ENCODE results near the gene TRIM47. TPM values are rescaled to one million over a fixed set of nuclear protein-coding genes. Genes with fewer than 3 reads are reported as not detected.
"Not testable (repeated sequence)": the region's sequence is repeated elsewhere in the genome, so short reads cannot be mapped to it uniquely, and the experiment has no call there.

Gene TRIM47
- total and polyA plus RNA-seq, 2 experiments from 2014 or later: 7.2 to 9.9 TPM

DNA sequence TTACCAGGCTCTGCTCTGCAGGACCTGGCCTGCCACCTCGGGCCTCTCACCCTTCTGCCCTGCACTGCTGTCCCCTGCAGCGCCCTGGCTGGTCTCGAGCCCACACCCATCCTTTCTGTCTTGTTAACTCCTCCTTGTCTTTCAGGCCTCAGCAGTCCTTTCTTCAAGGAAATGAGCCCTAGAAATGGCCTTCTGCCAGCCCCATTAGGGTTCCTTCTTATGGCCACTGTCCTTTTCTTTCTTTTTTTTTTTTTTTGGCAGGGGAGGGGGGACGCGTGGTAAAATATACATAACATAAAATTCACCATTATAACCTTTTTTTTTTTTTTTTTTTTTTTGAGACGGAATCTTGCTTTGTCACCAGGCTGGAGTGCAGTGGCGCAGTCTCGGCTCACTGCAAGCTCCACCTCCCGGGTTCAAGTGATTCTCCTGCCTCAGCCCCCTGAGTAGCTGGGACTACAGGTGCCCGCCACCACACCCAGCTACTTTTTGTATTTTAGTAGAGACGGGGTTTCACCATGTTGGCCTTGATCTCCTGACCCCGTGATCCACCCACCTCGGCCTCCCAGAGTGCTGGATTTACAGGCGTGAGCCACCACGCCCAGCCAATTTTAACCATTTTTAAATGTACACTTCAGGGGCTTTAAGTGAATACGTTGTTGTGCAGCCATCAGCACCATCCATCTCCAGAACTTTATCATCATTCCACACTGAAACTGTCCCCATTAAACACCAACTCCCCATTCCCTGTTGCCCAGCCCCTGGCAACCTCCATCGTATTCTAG lies 12.8 kb downstream of the TRIM47 start:
- not testable (repeated sequence) for H3K36me3 ChIP-seq (ENCODE audit: insufficient read depth); H3K27me3 ChIP-seq (ENCODE audit: insufficient read depth); H3K4me3 ChIP-seq; DNase-seq (ENCODE audit: low spot score); H3K4me3 Mint-ChIP-seq; H3K9me3 Mint-ChIP-seq; H3K79me2 ChIP-seq (replicated peaks; ENCODE audit: insufficient read depth); H4K20me1 ChIP-seq (replicated peaks; ENCODE audit: insufficient read depth); H3K4me1 ChIP-seq (ENCODE audit: insufficient read depth); H3K27ac Mint-ChIP-seq; H3K9me2 ChIP-seq (ENCODE audit: insufficient read depth); H3K36me3 Mint-ChIP-seq (ENCODE audit: low read depth); H3K4me2 ChIP-seq
- Mint-ChIP-seq H3K4me1 (peaks cover 18% of the 10 kb centered on the region), H3K27me3 (ENCODE audit: insufficient read depth, low read depth, poor library complexity) (peaks cover 17% of the 10 kb centered on the region)
- H3F3A ChIP-seq (replicated peaks; ENCODE audit: low read depth): 0 out of 2 replicates have a peak, but pooled peaks cover 12% of the 10 kb centered on the region
- 0 out of 2 replicates have a peak overlapping the region, but pooled peaks have one; percentile 53 for H3K27ac ChIP-seq (ENCODE audit: low read depth)
- H2AFZ ChIP-seq: peak overlapping the region; percentile 61; the same call in 1 of the 2 replicates
- peak; percentile 13 for ATAC-seq

DNA sequence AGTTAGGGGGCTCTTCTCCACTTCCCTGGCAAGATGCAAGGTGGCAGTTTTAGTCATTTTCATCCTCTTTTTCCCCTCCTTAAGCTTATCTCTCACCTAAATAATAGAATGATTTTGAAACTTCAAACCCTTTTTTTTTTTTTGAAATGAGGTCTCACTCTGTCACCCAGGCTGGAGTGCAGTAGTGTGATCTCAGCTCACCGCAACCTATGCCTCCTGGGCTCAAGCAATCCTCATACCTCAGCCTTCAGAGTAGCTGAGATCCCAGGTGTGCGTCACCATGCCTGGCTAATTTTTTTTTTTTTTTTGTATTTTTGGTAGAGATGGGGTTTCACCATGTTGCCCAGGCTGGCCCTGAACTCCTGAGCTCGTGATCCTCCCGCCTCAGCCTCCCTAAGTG lies 13.5 kb downstream of the TRIM47 start:
- H3K9me3 Mint-ChIP-seq; DNase-seq (ENCODE audit: low spot score); H3K4me2 ChIP-seq; H3K79me2 ChIP-seq (replicated peaks; ENCODE audit: insufficient read depth); H3K4me3 Mint-ChIP-seq; H4K20me1 ChIP-seq (replicated peaks; ENCODE audit: insufficient read depth); H3K27me3 ChIP-seq (ENCODE audit: insufficient read depth); H3K27ac Mint-ChIP-seq; H3K4me3 ChIP-seq; H3K36me3 ChIP-seq (ENCODE audit: insufficient read depth); H3K4me1 ChIP-seq (ENCODE audit: insufficient read depth); H3K36me3 Mint-ChIP-seq (ENCODE audit: low read depth); H3K9me2 ChIP-seq (ENCODE audit: insufficient read depth): not testable (repeated sequence)
- Mint-ChIP-seq H3K4me1 (peaks cover 15% of the 10 kb centered on the region), H3K27me3 (ENCODE audit: insufficient read depth, low read depth, poor library complexity) (peaks cover 19% of the 10 kb centered on the region)
- Histone ChIP-seq H3K27ac (ENCODE audit: low read depth) (0 out of 2 replicates have a peak overlapping the region, but pooled peaks have one; percentile 53), H2AFZ (peak overlapping the region; percentile 61; the same call in 1 of the 2 replicates), H3F3A (replicated peaks; ENCODE audit: low read depth) (0 out of 2 replicates have a peak, but pooled peaks cover 12% of the 10 kb centered on the region)
- peak; percentile 8 for ATAC-seq

DNA sequence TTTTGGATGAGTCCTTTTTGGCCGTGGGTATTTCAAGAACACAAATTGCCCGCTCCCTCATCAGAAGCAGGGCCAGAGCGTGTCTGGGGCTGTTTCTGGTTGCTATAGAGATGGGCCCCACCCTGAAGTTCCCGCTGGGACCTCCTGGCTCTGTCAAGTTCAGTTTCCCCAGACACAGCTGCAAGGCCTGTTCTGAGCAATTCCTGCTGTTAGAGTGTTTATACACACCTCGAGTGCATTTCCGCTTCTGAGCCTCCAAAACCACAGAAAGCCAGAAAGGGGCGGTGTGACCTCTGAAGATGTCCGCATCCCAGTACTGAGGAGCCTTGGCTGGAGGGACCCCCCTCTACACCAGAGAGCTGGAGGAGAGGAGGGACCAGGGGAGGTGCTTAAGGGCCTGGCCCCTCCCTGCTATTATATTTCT lies 13.9 kb downstream of the TRIM47 start:
- Histone ChIP-seq H3K4me2 (no peak overlapping the region), H3K4me3 (no peak overlapping the region), H3K27ac (ENCODE audit: low read depth) (no peak overlapping the region), H3K4me1 (ENCODE audit: insufficient read depth) (no peaks in the 10 kb centered on the region), H3K36me3 (ENCODE audit: insufficient read depth) (no peaks in the 10 kb centered on the region), H3K9me2 (ENCODE audit: insufficient read depth) (no peaks in the 10 kb centered on the region), H2AFZ (no peak overlapping the region), H4K20me1 (replicated peaks; ENCODE audit: insufficient read depth) (no peaks in the 10 kb centered on the region), H3K27me3 (ENCODE audit: insufficient read depth) (no peaks in the 10 kb centered on the region), H3F3A (replicated peaks; ENCODE audit: low read depth) (0 out of 2 replicates have a peak, but pooled peaks cover 12% of the 10 kb centered on the region), H3K79me2 (replicated peaks; ENCODE audit: insufficient read depth) (no peaks in the 10 kb centered on the region)
- DNase-seq (ENCODE audit: low spot score) (peak; percentile 74), ATAC-seq (peak; percentile 85)
- TF ChIP-seq ZNF331 (CRISPR knock-in tag; IDR thresholded peaks at IDR 0.05; ENCODE audit: low read depth) (no peak), CREB1 (CRISPR knock-in tag; IDR thresholded peaks at IDR 0.05; ENCODE audit: low read depth) (no peak), NANOG (IDR thresholded peaks at IDR 0.05; ENCODE audit: borderline replicate concordance) (no peak), POLR2AphosphoS5 (IDR thresholded peaks at IDR 0.05; ENCODE audit: low read depth) (no peak), JUNB (IDR thresholded peaks at IDR 0.05; ENCODE audit: unreplicated experiment) (no peak)
- TF ChIP-seq, protein P1, sequence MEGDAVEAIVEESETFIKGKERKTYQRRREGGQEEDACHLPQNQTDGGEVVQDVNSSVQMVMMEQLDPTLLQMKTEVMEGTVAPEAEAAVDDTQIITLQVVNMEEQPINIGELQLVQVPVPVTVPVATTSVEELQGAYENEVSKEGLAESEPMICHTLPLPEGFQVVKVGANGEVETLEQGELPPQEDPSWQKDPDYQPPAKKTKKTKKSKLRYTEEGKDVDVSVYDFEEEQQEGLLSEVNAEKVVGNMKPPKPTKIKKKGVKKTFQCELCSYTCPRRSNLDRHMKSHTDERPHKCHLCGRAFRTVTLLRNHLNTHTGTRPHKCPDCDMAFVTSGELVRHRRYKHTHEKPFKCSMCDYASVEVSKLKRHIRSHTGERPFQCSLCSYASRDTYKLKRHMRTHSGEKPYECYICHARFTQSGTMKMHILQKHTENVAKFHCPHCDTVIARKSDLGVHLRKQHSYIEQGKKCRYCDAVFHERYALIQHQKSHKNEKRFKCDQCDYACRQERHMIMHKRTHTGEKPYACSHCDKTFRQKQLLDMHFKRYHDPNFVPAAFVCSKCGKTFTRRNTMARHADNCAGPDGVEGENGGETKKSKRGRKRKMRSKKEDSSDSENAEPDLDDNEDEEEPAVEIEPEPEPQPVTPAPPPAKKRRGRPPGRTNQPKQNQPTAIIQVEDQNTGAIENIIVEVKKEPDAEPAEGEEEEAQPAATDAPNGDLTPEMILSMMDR (conservative IDR thresholded peaks at IDR 0.05; ENCODE audit: low read depth in 2 of 2): peak in 1 of 2 experiments; percentile 43; a peak in 2 of 4 replicates
- TF ChIP-seq, protein P2, sequence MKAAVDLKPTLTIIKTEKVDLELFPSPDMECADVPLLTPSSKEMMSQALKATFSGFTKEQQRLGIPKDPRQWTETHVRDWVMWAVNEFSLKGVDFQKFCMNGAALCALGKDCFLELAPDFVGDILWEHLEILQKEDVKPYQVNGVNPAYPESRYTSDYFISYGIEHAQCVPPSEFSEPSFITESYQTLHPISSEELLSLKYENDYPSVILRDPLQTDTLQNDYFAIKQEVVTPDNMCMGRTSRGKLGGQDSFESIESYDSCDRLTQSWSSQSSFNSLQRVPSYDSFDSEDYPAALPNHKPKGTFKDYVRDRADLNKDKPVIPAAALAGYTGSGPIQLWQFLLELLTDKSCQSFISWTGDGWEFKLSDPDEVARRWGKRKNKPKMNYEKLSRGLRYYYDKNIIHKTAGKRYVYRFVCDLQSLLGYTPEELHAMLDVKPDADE (IDR thresholded peaks at IDR 0.05): no peak
- no peaks in the 10 kb centered on the region for H3K9me3 Mint-ChIP-seq
- H3K36me3 Mint-ChIP-seq (ENCODE audit: low read depth): no peaks in the 10 kb centered on the region; the same call in 2 of the 3 replicates
- H3K4me1 Mint-ChIP-seq: peaks cover 14% of the 10 kb centered on the region
- peaks cover 17% of the 10 kb centered on the region for H3K27me3 Mint-ChIP-seq (ENCODE audit: insufficient read depth, low read depth, poor library complexity)
- H3K4me3 Mint-ChIP-seq: no peak overlapping the region
- no peak overlapping the region for H3K27ac Mint-ChIP-seq

All from GM23338 (cell line).